GM23338 (cell line): ENCODE measurements around the gene KLHDC8B. TPM values are rescaled to one million over a fixed set of nuclear protein-coding genes. Genes with fewer than 3 reads are reported as not detected.
A peak's percentile ranks its signal among the peaks of the same experiment; 100 is the strongest.

Source experiments
- ATAC-seq: fragments of 200-7000 bp; cut with Tn5 transposase; 3 replicates; pipeline ENCODE4 v1.9.1; 2020
- DNase-seq: peaks from one replicate; pipeline ENCODE4 v3.0.0-alpha.2; 2015; ENCODE audit warnings: low spot score
- H2AFZ ChIP-seq: fragments of 200-600 bp; sonication (generic); 2 replicates; pipeline ENCODE4 v1.8.0; 2016; ENCODE audit warnings: antibody characterized with exemption, mild to moderate bottlenecking, moderate library complexity
- H3F3A ChIP-seq: fragments of 200-600 bp; sonication (generic); replicated peaks from 2 replicates; pipeline ENCODE4 v1.8.0; 2017; ENCODE audit warnings: antibody characterized with exemption, mixed run types, low read depth
- H3K27ac ChIP-seq: fragments of 200-600 bp; sonication (generic); 2 replicates; pipeline ENCODE4 v1.6.1; 2016; ENCODE audit warnings: low read depth
- H3K27me3 ChIP-seq: fragments of 200-600 bp; sonication (generic); 2 replicates; pipeline ENCODE4 v1.8.0; 2016; ENCODE audit warnings: mild to moderate bottlenecking, mixed run types, moderate library complexity; ENCODE audit not compliant: insufficient read depth
- H3K36me3 ChIP-seq: fragments of 200-600 bp; sonication (generic); 2 replicates; pipeline ENCODE4 v1.8.0; 2016; ENCODE audit warnings: mild to moderate bottlenecking; ENCODE audit not compliant: insufficient read depth
- H3K4me1 ChIP-seq: fragments of 200-600 bp; sonication (generic); 2 replicates; pipeline ENCODE4 v1.8.0; 2016; ENCODE audit warnings: mild to moderate bottlenecking, moderate library complexity; ENCODE audit not compliant: insufficient read depth
- H3K4me2 ChIP-seq: fragments of 200-600 bp; sonication (generic); 2 replicates; pipeline ENCODE4 v1.7.1; 2017; ENCODE audit warnings: mixed run types
- H3K4me3 ChIP-seq: fragments of 200-600 bp; sonication (generic); 2 replicates; pipeline ENCODE4 v1.6.1; 2016; ENCODE audit warnings: mixed run types
- H3K79me2 ChIP-seq: fragments of 200-600 bp; sonication (generic); replicated peaks from 2 replicates; pipeline ENCODE4 v1.8.0; 2017; ENCODE audit warnings: mild to moderate bottlenecking; ENCODE audit not compliant: insufficient read depth
- H3K9me2 ChIP-seq: fragments of 200-600 bp; sonication (generic); 2 replicates; pipeline ENCODE4 v1.8.0; 2017; ENCODE audit not compliant: insufficient read depth
- H4K20me1 ChIP-seq: fragments of 200-600 bp; sonication (generic); replicated peaks from 2 replicates; pipeline ENCODE4 v1.8.0; 2017; ENCODE audit warnings: mild to moderate bottlenecking; ENCODE audit not compliant: insufficient read depth
- H3K27ac Mint-ChIP-seq: 2 replicates; pipeline ENCODE4 v1.8.0; 2020; ENCODE audit warnings: inconsistent platforms, mild to moderate bottlenecking, moderate library complexity, mixed read lengths
- H3K27me3 Mint-ChIP-seq: 3 replicates; pipeline ENCODE4 v1.8.0; 2022; ENCODE audit warnings: low read depth, mild to moderate bottlenecking, moderate library complexity, mixed read lengths, inconsistent platforms; ENCODE audit not compliant: insufficient read depth, poor library complexity
- H3K36me3 Mint-ChIP-seq: 3 replicates; pipeline ENCODE4 v1.8.0; 2021; ENCODE audit warnings: low read depth, mild to moderate bottlenecking, inconsistent platforms, moderate library complexity, mixed read lengths
- H3K4me1 Mint-ChIP-seq: 3 replicates; pipeline ENCODE4 v1.8.0; 2020; ENCODE audit warnings: mild to moderate bottlenecking, inconsistent platforms, mixed read lengths
- H3K4me3 Mint-ChIP-seq: 3 replicates; pipeline ENCODE4 v1.8.0; 2021; ENCODE audit warnings: moderate library complexity, mild to moderate bottlenecking, inconsistent platforms, mixed read lengths
- H3K9me3 Mint-ChIP-seq: 3 replicates; pipeline ENCODE4 v1.8.0; 2020; ENCODE audit warnings: moderate library complexity, mild to moderate bottlenecking, inconsistent platforms, mixed read lengths
- CREB1 ChIP-seq: fragments of 250-450 bp; sonication (Bioruptor Pico); IDR thresholded peaks from 2 replicates; pipeline ENCODE4 v1.5.0; 2020; ENCODE audit warnings: low read depth, mild to moderate bottlenecking, moderate library complexity
- EZH2phosphoT487 ChIP-seq: fragments of 200-600 bp; sonication (generic); IDR thresholded peaks from one replicate; pipeline ENCODE4 v1.8.1; 2018; ENCODE audit warnings: antibody characterized with exemption; ENCODE audit not compliant: unreplicated experiment
- JUNB ChIP-seq: IDR thresholded peaks from one replicate; pipeline ENCODE4 v1.6.1; 2016; ENCODE audit warnings: antibody characterized with exemption; ENCODE audit not compliant: unreplicated experiment
- POLR2AphosphoS5 ChIP-seq: IDR thresholded peaks from 2 replicates; pipeline ENCODE4 v1.6.1; 2016; ENCODE audit warnings: antibody characterized with exemption, low read depth
- ZNF114 ChIP-seq: fragments of 250-450 bp; sonication (Bioruptor Pico); IDR thresholded peaks from 2 replicates; pipeline ENCODE4 v1.5.0; 2020; ENCODE audit warnings: mild to moderate bottlenecking, moderate library complexity
- ZNF462 ChIP-seq: fragments of 250-450 bp; sonication (Bioruptor Pico); IDR thresholded peaks from 2 replicates; pipeline ENCODE4 v1.5.0; 2020; ENCODE audit warnings: mild to moderate bottlenecking, moderate library complexity
- polyA plus RNA-seq: library from polyadenylated mRNA; unstranded; fragments of >200 nt; fragmentation: Nextera tagmentation; extraction: Ambion mirVana; gene quantifications from 2 replicates; pipeline ENCODE4 v1.2.1, GENCODE V29; 2016
- total RNA-seq: library from RNA; depleted of rRNA; stranded (reverse); fragments of >200 nt; shearing (Covaris generic); gene quantifications from 2 replicates; pipeline ENCODE4 v1.2.3, GENCODE V29; 2014

The KLHDC8B gene
- total and polyA plus RNA-seq, 2 experiments from 2014 or later, result 4.7 to 11.1 TPM

GRCh38 chr3:49162751-49163419 is 8.5 kb upstream of the KLHDC8B start:
- no peak overlapping the region for H3K27ac ChIP-seq
- H3K4me1 ChIP-seq, result peaks cover 14% of the 10 kb centered on the region
- H3K9me2 ChIP-seq, result peaks cover 8% of the 10 kb centered on the region; the same call in 1 of the 2 replicates
- peaks cover 5% of the 10 kb centered on the region; the same call in 1 of the 2 replicates for H3F3A ChIP-seq
- no peaks in the 10 kb centered on the region for H3K9me3 Mint-ChIP-seq
- no peak overlapping the region for H3K4me3 Mint-ChIP-seq
- ATAC-seq, result no peak
- no peak overlapping the region for H3K4me3 ChIP-seq
- peaks cover 18% of the 10 kb centered on the region for H3K79me2 ChIP-seq
- H3K36me3 ChIP-seq, result no peaks in the 10 kb centered on the region; the same call in 1 of the 2 replicates
- H2AFZ ChIP-seq, result no peak overlapping the region
- no peak overlapping the region for H3K27ac Mint-ChIP-seq
- peaks cover 4% of the 10 kb centered on the region for H3K27me3 Mint-ChIP-seq
- H3K4me1 Mint-ChIP-seq, result peaks cover 13% of the 10 kb centered on the region
- peaks cover 26% of the 10 kb centered on the region for H3K36me3 Mint-ChIP-seq
- peaks cover 10% of the 10 kb centered on the region for H4K20me1 ChIP-seq
- TF ChIP-seq EZH2phosphoT487 (no peak), ZNF114 (CRISPR knock-in tag) (no peak), JUNB (no peak), POLR2AphosphoS5 (peak; percentile 46)
- no peaks in the 10 kb centered on the region for H3K27me3 ChIP-seq
- H3K4me2 ChIP-seq, result no peak overlapping the region
- no peak for DNase-seq

GRCh38 chr3:49163609-49164008 is 7.8 kb upstream of the KLHDC8B start:
- no peak overlapping the region for H3K4me3 Mint-ChIP-seq
- H3K36me3 ChIP-seq, result no peaks in the 10 kb centered on the region; the same call in 1 of the 2 replicates

GRCh38 chr3:49164983-49165720 is 6.2 kb upstream of the KLHDC8B start:
- Histone ChIP-seq H3K36me3 (no peaks in the 10 kb centered on the region; the same call in 1 of the 2 replicates), H3F3A (no peaks in the 10 kb centered on the region), H3K27me3 (no peaks in the 10 kb centered on the region), H2AFZ (0 out of 2 replicates have a peak overlapping the region, but pooled peaks have one; percentile 10), H4K20me1 (peaks cover 10% of the 10 kb centered on the region), H3K79me2 (peaks cover 18% of the 10 kb centered on the region), H3K27ac (peak overlapping the region; percentile 66; the same call in 1 of the 2 replicates), H3K4me1 (peaks cover 14% of the 10 kb centered on the region), H3K9me2 (peaks cover 8% of the 10 kb centered on the region; the same call in 1 of the 2 replicates), H3K4me2 (peak overlapping the region; percentile 99), H3K4me3 (peak overlapping the region; percentile 97)
- peak overlapping the region; percentile 96 for H3K4me3 Mint-ChIP-seq
- H3K9me3 Mint-ChIP-seq, result no peaks in the 10 kb centered on the region
- DNase-seq (peak; percentile 36), ATAC-seq (peak; percentile 11; the same call in 2 of the 3 replicates)
- H3K4me1 Mint-ChIP-seq, result peaks cover 13% of the 10 kb centered on the region
- peaks cover 10% of the 10 kb centered on the region for H3K27me3 Mint-ChIP-seq
- H3K27ac Mint-ChIP-seq, result peak overlapping the region; percentile 94
- H3K36me3 Mint-ChIP-seq, result peaks cover 26% of the 10 kb centered on the region
- TF ChIP-seq JUNB (no peak), ZNF462 (CRISPR knock-in tag) (no peak), CREB1 (CRISPR knock-in tag) (no peak), ZNF114 (CRISPR knock-in tag) (no peak), EZH2phosphoT487 (no peak)

More at GRCh38 chr3:49163609-49164008, 7.8 kb upstream of the KLHDC8B start:
- H3K79me2 ChIP-seq, result peaks cover 18% of the 10 kb centered on the region
- no peak overlapping the region for H3K27ac ChIP-seq
- H3K4me1 ChIP-seq, result peaks cover 14% of the 10 kb centered on the region
- Mint-ChIP-seq H3K9me3 (no peaks in the 10 kb centered on the region), H3K4me1 (peaks cover 13% of the 10 kb centered on the region), H3K36me3 (peaks cover 26% of the 10 kb centered on the region), H3K27ac (no peak overlapping the region), H3K27me3 (peaks cover 5% of the 10 kb centered on the region)
- H3K4me3 ChIP-seq, result no peak overlapping the region
- DNase-seq, result no peak
- peaks cover 10% of the 10 kb centered on the region for H4K20me1 ChIP-seq
- H3F3A ChIP-seq, result 0 out of 2 replicates have a peak, but pooled peaks cover 3% of the 10 kb centered on the region
- no peak for TF ChIP-seq JUNB
- no peaks in the 10 kb centered on the region for H3K27me3 ChIP-seq
- no peak overlapping the region for H3K4me2 ChIP-seq
- no peak overlapping the region for H2AFZ ChIP-seq
- no peak for ATAC-seq
- H3K9me2 ChIP-seq, result peaks cover 8% of the 10 kb centered on the region; the same call in 1 of the 2 replicates
